IMR-90 (cell line): ENCODE results near the gene TINAG. TPM values are rescaled to one million over a fixed set of nuclear protein-coding genes. Genes with fewer than 3 reads are reported as not detected.
"Not testable (repeated sequence)": the region's sequence is repeated elsewhere in the genome, so short reads cannot be mapped to it uniquely, and the experiment has no call there.

Experiments used
- ATAC-seq: fragments of 200-7000 bp; cut with Tn5 transposase; 2 replicates; pipeline ENCODE4 v1.9.1; 2020; ENCODE audit warnings: low read depth, mild to moderate bottlenecking, moderate library complexity
- BruUV-seq: library from RNA; stranded (reverse); fragments of 400-500 nt; replicated peaks from 2 replicates; lab custom pipeline; 2021; lab: Mats Ljungman, UMichigan
- CTCF ChIA-PET: fragments of 300-600 bp; formaldehyde crosslinking; extraction: SDS; loops from one replicate; lab custom pipeline; 2021; ENCODE audit warnings: antibody characterized with exemption; lab: Yijun Ruan, JAX
- POLR2A ChIA-PET: fragments of 300-600 bp; sonication (Branson Sonifier 250); formaldehyde crosslinking; loops from one replicate; lab custom pipeline; 2022; ENCODE audit warnings: antibody characterized with exemption; ENCODE audit not compliant: unreplicated experiment; lab: Charles Lee
- DNase-seq: peaks from one replicate; pipeline ENCODE4 v3.0.0; 2013
- H2AFZ ChIP-seq: replicated peaks from 2 replicates; pipeline ENCODE3; 2013; ENCODE audit warnings: low read length, mild to moderate bottlenecking; ENCODE audit not compliant: poor library complexity
- H2AK5ac ChIP-seq: 2 replicates; pipeline ENCODE4 v1.6.1; 2013; ENCODE audit warnings: low read depth, low read length, inconsistent platforms
- H2AK9ac ChIP-seq: replicated peaks from 2 replicates; pipeline ENCODE3; 2013; ENCODE audit warnings: mild to moderate bottlenecking, low read depth, low read length, moderate library complexity; ENCODE audit not compliant: poor library complexity
- H2BK120ac ChIP-seq: 2 replicates; pipeline ENCODE4 v1.6.1; 2013; ENCODE audit warnings: low read depth, low read length, inconsistent platforms
- H2BK15ac ChIP-seq: 3 replicates; pipeline ENCODE4 v1.6.1; 2013; ENCODE audit warnings: low read depth, low read length, inconsistent platforms
- H2BK20ac ChIP-seq: 2 replicates; pipeline ENCODE4 v1.6.1; 2013; ENCODE audit warnings: low read depth, mild to moderate bottlenecking, inconsistent platforms, low read length, moderate library complexity
- H2BK5ac ChIP-seq: 2 replicates; pipeline ENCODE4 v1.6.1; 2013; ENCODE audit warnings: mild to moderate bottlenecking, low read depth, low read length, inconsistent platforms; ENCODE audit not compliant: poor library complexity, severe bottlenecking
- H3K14ac ChIP-seq: replicated peaks from 2 replicates; pipeline ENCODE4 v1.6.1; 2013; ENCODE audit warnings: low read depth, low read length, inconsistent platforms
- H3K18ac ChIP-seq: 2 replicates; pipeline ENCODE4 v1.6.1; 2013; ENCODE audit warnings: low read depth, low read length, control low read depth
- H3K23ac ChIP-seq: 2 replicates; pipeline ENCODE4 v1.6.1; 2013; ENCODE audit warnings: low read depth, low read length, inconsistent platforms
- H3K27ac ChIP-seq: 2 replicates; pipeline ENCODE4 v1.5.1; 2013; ENCODE audit warnings: mild to moderate bottlenecking, control low read depth, low read length; ENCODE audit not compliant: insufficient read depth
- H3K27me3 ChIP-seq: 2 replicates; pipeline ENCODE4 v1.6.1; 2013; ENCODE audit warnings: low read length; ENCODE audit not compliant: control insufficient read depth, insufficient read depth
- H3K36me3 ChIP-seq: 2 replicates; pipeline ENCODE4 v1.6.1; 2013; ENCODE audit warnings: low read length, mixed read lengths; ENCODE audit not compliant: control insufficient read depth, insufficient read depth
- H3K4ac ChIP-seq: 2 replicates; pipeline ENCODE4 v1.6.1; 2013; ENCODE audit warnings: low read depth, low read length, inconsistent platforms
- H3K4me1 ChIP-seq: 2 replicates; pipeline ENCODE4 v1.6.1; 2013; ENCODE audit warnings: low read length, mixed read lengths; ENCODE audit not compliant: control insufficient read depth, insufficient read depth
- H3K4me2 ChIP-seq: 2 replicates; pipeline ENCODE4 v1.6.1; 2013; ENCODE audit warnings: low read depth, mild to moderate bottlenecking, control low read depth, low read length, moderate library complexity
- H3K4me3 ChIP-seq: 2 replicates; pipeline ENCODE4 v1.5.1; 2013; ENCODE audit warnings: low read depth, mild to moderate bottlenecking, control low read depth, low read length, moderate library complexity; ENCODE audit not compliant: insufficient read depth
- H3K56ac ChIP-seq: 2 replicates; pipeline ENCODE4 v1.6.1; 2013; ENCODE audit warnings: low read length, inconsistent platforms; ENCODE audit not compliant: insufficient read depth; ENCODE audit errors: extremely low read depth
- H3K79me1 ChIP-seq, 2 experiments: 2 replicates each; pipeline ENCODE4 v1.6.1; 2013; ENCODE audit warnings: low read length in 2 of 2, inconsistent platforms in 1 of 2, low read depth in 1 of 2
- H3K9ac ChIP-seq: 2 replicates; pipeline ENCODE4 v1.6.1; 2013; ENCODE audit warnings: low read depth, low read length, control low read depth
- H3K9me1 ChIP-seq: 2 replicates; pipeline ENCODE4 v1.6.1; 2013; ENCODE audit warnings: low read length, inconsistent platforms; ENCODE audit not compliant: insufficient read depth
- H3K9me3 ChIP-seq: 2 replicates; pipeline ENCODE4 v1.6.1; 2013; ENCODE audit warnings: low read length; ENCODE audit not compliant: control insufficient read depth, insufficient read depth
- H4K20me1 ChIP-seq: 2 replicates; pipeline ENCODE4 v1.6.1; 2013; ENCODE audit warnings: low read length, inconsistent platforms; ENCODE audit not compliant: insufficient read depth
- H4K5ac ChIP-seq: 2 replicates; pipeline ENCODE4 v1.6.1; 2013; ENCODE audit warnings: mild to moderate bottlenecking, low read depth, low read length, control low read depth
- H4K8ac ChIP-seq, 2 experiments: 2 replicates each; pipeline ENCODE4 v1.6.1; 2013; ENCODE audit warnings: low read depth in 2 of 2, low read length in 2 of 2, control low read depth in 1 of 2, inconsistent platforms in 1 of 2
- H4K91ac ChIP-seq: 2 replicates; pipeline ENCODE4 v1.6.1; 2013; ENCODE audit warnings: low read depth, low read length, inconsistent platforms; ENCODE audit not compliant: insufficient read depth
- WGBS, 2 experiments: methylation state at CpG; one replicate each; pipeline versions ENCODE4 v1.1.5 to v1.1.7; 2013; ENCODE audit warnings: missing lambda C conversion rate in 2 of 2; ENCODE audit not compliant: insufficient read length in 1 of 2; ENCODE audit errors: extremely low coverage in 2 of 2; 5-methylcytosine and 5-hydroxymethylcytosine counted together
- dilution Hi-C: fragments of 300-500 bp; cut with HindIII; formaldehyde crosslinking; loops from one replicate; pipeline ENCODE4 v1.14.3; 2018; ENCODE audit warnings: low sequenced_read_pairs; ENCODE audit not compliant: unreplicated experiment
- in situ Hi-C: fragments of 300-500 bp; cut with MboI; formaldehyde crosslinking; loops from 3 replicates; pipeline ENCODE4 v1.14.3; 2019; ENCODE audit warnings: low sequenced_read_pairs, inconsistent platforms, mixed read lengths
- intact Hi-C: fragments of 100-400 bp; cut with micrococcal nuclease; formaldehyde crosslinking; loops from 2 replicates; pipeline ENCODE4 v1.10.0; 2022
- polyA plus RNA-seq, 3 experiments: library from polyadenylated mRNA; depleted of rRNA; stranded (reverse); fragments of >200 nt; gene quantifications; 2 replicates each; pipeline ENCODE4 v1.2.3, GENCODE V29; 2012; ENCODE audit warnings: low replicate concordance in 1 of 3
- total RNA-seq: library from RNA; depleted of rRNA; stranded (reverse); fragments of >200 nt; gene quantifications from 2 replicates; pipeline ENCODE4 v1.2.3, GENCODE V29; 2012

Gene TINAG
- total and polyA plus RNA-seq, 2 of the 4 experiments (the other 2 are of a cell fraction): not detected

DNA sequence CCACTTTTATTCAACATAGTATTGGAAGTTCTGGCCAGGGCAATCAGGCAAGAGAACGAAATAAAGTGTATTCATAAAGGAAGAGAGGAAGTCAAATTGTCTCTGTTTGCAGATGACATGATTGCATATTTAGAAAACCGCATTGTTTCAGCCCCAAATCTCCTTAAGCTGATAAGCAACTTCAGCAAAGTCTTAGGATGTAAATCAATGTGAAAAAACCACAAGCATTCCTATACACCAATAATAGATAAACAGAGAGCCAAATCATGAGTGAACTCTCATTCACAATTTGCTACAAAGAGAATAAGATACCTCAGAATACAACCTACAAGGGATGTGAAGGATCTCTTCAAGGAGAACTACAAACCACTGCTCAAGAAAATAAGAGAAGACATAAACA is 23.3 kb downstream of the TINAG start:
- H4K20me1 ChIP-seq, H3K9me1 ChIP-seq, H2BK20ac ChIP-seq, H2AK5ac ChIP-seq, H4K91ac ChIP-seq, H3K27ac ChIP-seq, H2AK9ac ChIP-seq, H2BK15ac ChIP-seq, POLR2A ChIA-PET, H3K4ac ChIP-seq, CTCF ChIA-PET, H4K8ac ChIP-seq, H2BK120ac ChIP-seq, H3K36me3 ChIP-seq, H3K27me3 ChIP-seq, H3K79me1 ChIP-seq, H3K9me3 ChIP-seq, H2BK5ac ChIP-seq, H3K23ac ChIP-seq, H3K14ac ChIP-seq, BruUV-seq, intact Hi-C loops, ATAC-seq, H3K56ac ChIP-seq, in situ Hi-C loops, H3K18ac ChIP-seq, H2AFZ ChIP-seq, H4K5ac ChIP-seq, H3K4me3 ChIP-seq, H3K4me2 ChIP-seq, H3K4me1 ChIP-seq, H3K9ac ChIP-seq, dilution Hi-C loops: not testable (repeated sequence)
- no CpG with 5 or more reads among the region's 2 CpGs for WGBS, 2 experiments
- peak; percentile 15 for DNase-seq
